HepG2 (cell line): ENCODE measurements around the gene P3H4. TPM values are rescaled to one million over a fixed set of nuclear protein-coding genes. Genes with fewer than 3 reads are reported as not detected.
A peak's percentile ranks its signal among the peaks of the same experiment; 100 is the strongest.

Source experiments
- ARNTL ChIP-seq: sonication (generic); formaldehyde crosslinking; IDR thresholded peaks from 2 replicates; pipeline ENCODE4 v1.4.0; 2020; ENCODE audit warnings: mild to moderate bottlenecking, missing genetic modification reagents
- GPN1 ChIP-seq: sonication (generic); formaldehyde crosslinking; IDR thresholded peaks from 2 replicates; pipeline ENCODE4 v1.5.1; 2020; ENCODE audit warnings: missing genetic modification reagents, borderline replicate concordance
- PRDM10 ChIP-seq: sonication (generic); formaldehyde crosslinking; IDR thresholded peaks from 2 replicates; pipeline ENCODE4 v1.4.0; 2020; ENCODE audit warnings: low read depth, missing genetic modification reagents
- TEAD3 ChIP-seq: optimal IDR thresholded peaks from 2 replicates; pipeline ENCODE3; 2016; ENCODE audit warnings: borderline replicate concordance
- TRAFD1 ChIP-seq: sonication (generic); formaldehyde crosslinking; IDR thresholded peaks from 2 replicates; pipeline ENCODE4 v1.5.1; 2020; ENCODE audit warnings: missing genetic modification reagents, mild to moderate bottlenecking, borderline replicate concordance
- UBTF ChIP-seq: sonication (generic); formaldehyde crosslinking; IDR thresholded peaks from 2 replicates; pipeline ENCODE4 v1.4.0; 2020; ENCODE audit warnings: mild to moderate bottlenecking, missing genetic modification reagents
- ZBTB4 ChIP-seq: sonication (generic); formaldehyde crosslinking; IDR thresholded peaks from 2 replicates; pipeline ENCODE4 v1.4.0; 2020; ENCODE audit warnings: missing genetic modification reagents, mild to moderate bottlenecking, borderline replicate concordance
- ZNF589 ChIP-seq: sonication (generic); formaldehyde crosslinking; conservative IDR thresholded peaks from 2 replicates; pipeline ENCODE4 v1.8.0; 2022; ENCODE audit warnings: mild to moderate bottlenecking, moderate library complexity, missing genetic modification reagents
- ZNF646 ChIP-seq: sonication (generic); formaldehyde crosslinking; IDR thresholded peaks from 2 replicates; pipeline ENCODE4 v1.9.0; 2021; ENCODE audit warnings: mild to moderate bottlenecking, missing genetic modification reagents
- polyA plus RNA-seq, 8 experiments: library from polyadenylated mRNA; depleted of rRNA in 3 of 8; stranded (reverse) in 7 of 8; unstranded in 1 of 8; fragments of >200 nt; fragmentation: Illumina TruSeq in 4 of 8; extraction: Trizol in 4 of 8; gene quantifications; 2 replicates each; pipeline versions ENCODE4 v1.2.1 to v1.2.3, GENCODE V29; 2011 to 2016; ENCODE audit warnings: low read depth in 4 of 8, missing spikeins in 1 of 8, mixed read lengths in 1 of 8; ENCODE audit not compliant: insufficient read depth in 1 of 8
- total RNA-seq, 5 experiments: library from RNA; depleted of rRNA; stranded (reverse); fragments of >200 nt; fragmentation: Illumina TruSeq; extraction: Trizol; gene quantifications; 2 replicates each; pipeline ENCODE4 v1.2.3, GENCODE V29; 2016; ENCODE audit warnings: low read depth in 1 of 5

Gene P3H4
- total and polyA plus RNA-seq, 2 of the 13 experiments (the other 11 are each of a cell fraction or from before 2014, with no cell fraction given), result 37.1 to 50.6 TPM

- TF ChIP-seq UBTF (no peak), PRDM10 (CRISPR knock-in tag) (peak; percentile 74; the same call in 1 of the 2 replicates), TEAD3 (peak; percentile 92), GPN1 (CRISPR knock-in tag) (no peak), ZBTB4 (peak; percentile 38; the same call in 1 of the 2 replicates), ARNTL (no peak), ZNF589 (CRISPR knock-in tag) (no peak), TRAFD1 (CRISPR knock-in tag) (0 out of 2 replicates have a peak, but pooled peaks have one; percentile 12), ZNF646 (no peak)
These were observed 26.5 kb downstream of the P3H4 start (continued) for GRCh38 chr17:41785091-41785858.
